Stimulated activated CD4-positive, alpha-beta T cell treated with anti-CD3 and anti-CD28 coated beads, Interleukin-15, amount 100 ng/mL, for 48 hours (primary cell): ENCODE data around the gene UBE2O.
A peak's percentile ranks its signal among the peaks of the same experiment; 100 is the strongest.

Experiments used
- DNase-seq, 2 donors: peaks; one replicate each; pipeline ENCODE4 v3.0.0-alpha.2; 2020; ENCODE audit warnings: low read depth in 2 of 2

Gene UBE2O

GRCh38 chr17:76452660-76453430, at the start of gene UBE2O:
Gene UBE2O, minus strand, starts transcription at chr17:76453152. Its CDS starts 11 bp downstream, at chr17:76453141.
- peak; percentile 82 to 90 for DNase-seq

DNA sequence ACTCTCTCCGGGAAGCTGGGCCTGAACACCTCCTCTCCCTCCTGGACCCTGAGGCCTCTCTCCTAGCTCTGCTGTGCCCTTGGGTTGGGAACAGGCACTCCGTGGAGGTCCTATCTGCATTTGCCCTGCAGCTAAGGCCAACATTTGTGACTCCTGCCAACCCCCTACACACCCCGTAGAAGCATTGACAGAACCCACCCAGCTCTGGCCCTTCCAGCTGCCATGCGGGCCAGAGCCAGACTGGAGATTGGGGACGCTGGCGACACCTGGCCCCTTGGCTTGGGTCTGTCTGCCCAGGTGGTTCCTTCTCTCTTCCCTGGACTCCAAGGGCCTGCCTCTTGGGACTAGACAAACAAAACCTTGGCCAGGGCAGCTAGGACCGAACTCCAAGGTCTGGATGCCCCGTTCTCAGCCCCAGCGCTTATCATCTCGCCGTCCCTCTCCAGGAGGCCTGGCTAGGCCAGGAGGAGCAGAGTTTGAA, 48.9 kb upstream of the UBE2O start:
- DNase-seq = no peak

DNA sequence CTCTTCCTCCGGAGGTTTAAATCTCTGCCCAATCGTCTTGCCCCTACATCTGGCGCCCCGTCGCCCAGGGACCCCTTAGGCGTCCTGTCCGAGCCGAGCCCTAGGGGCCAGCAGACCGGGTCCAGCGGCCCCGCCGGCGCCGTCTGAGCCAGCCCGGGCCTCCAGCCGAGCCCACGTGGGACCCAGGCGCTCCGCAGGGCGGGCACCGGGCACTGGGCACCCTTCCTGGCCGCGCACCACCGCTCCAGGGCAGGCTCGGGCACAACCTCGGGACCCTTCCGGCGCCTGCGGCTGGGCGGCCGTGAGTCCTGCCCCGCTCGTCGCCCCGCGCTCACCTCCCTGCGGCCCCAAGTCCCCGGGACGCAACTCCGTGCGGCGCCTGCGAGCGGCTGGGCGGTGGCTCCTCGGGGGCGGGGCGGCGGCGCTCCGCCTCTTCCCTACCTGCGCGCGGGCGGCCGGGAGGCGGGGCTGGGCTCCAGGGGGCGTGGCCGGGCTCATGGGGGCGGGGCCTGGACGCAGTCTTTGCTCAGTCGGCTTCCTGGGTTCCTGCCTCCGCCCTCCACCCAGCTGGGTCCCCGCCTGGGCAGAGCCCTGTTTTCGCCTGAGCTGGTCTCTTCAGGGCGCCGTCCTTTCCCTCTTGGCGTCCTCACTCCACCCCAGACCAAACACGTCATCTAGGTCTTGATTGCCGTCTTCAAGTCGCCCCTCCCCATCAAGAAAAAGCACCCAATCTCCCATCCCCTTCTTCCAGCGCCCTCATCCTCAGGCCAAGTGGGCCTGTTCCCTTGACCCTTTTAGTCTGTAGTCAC, 48.3 kb upstream of the UBE2O start, which contains the start of gene RHBDF2:
Gene RHBDF2 (minus strand): TSS at position 406 of the 809 bp plus-strand sequence. CDS start 19,899 bp downstream, outside the sequence.
- peak; percentile 86 to 95 for DNase-seq

- no peak for DNase-seq
These were observed 47.7 kb upstream of the UBE2O start for GRCh38 chr17:76500747-76501017.

DNA sequence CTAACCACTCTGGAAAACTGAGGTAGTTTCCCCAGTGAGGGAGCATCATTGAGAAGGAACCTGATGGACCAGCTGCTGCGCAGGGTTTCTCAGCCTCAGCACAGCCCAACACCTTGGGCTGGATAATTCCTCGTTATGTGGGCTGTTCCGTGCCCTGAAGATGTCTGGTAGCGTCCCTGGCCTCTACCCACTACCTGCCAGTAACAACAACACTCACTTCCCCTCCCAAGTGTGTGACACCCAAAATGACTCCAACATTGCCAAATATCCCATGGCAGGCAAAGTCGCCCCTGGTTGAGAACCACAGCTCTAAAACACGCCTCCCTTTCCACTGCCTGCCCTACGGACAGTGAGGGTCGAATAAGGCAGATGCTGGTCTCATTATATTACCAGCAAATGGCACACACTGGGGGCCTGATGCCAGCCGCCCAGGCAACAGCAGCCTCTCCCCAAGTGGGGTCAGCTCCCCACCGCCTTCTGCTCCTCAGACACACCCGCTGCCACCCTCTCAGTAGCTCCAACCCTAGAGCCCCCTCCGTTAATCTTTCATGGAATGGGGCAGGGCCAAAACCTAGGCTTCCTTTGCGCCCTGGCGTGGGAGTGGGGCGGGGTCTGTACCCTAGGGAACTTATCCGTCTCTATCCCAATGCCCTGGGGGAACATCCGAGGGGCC, 47.3 kb upstream of the UBE2O start:
- DNase-seq = no peak

GRCh38 chr17:76499267-76499667, 46.3 kb upstream of the UBE2O start:
- DNase-seq = no peak

GRCh38 chr17:76498876-76499251, 45.9 kb upstream of the UBE2O start:
- no peak for DNase-seq

GRCh38 chr17:76497979-76498875, 45.3 kb upstream of the UBE2O start:
- DNase-seq = no peak

DNA sequence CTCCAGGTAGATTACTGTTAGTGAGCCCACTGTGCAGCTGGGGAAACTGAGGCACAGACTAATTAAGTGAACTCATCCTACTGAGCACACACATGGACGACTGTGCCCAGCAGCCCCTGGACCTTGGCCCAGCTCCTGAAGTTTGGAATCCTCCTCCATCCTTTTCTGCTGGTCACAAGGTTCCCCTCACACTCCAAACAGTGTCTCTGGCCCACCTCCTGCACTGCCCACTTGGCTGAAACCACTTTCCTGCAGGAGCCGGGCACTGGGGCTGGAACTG, 44.7 kb upstream of the UBE2O start:
- DNase-seq = no peak

DNA sequence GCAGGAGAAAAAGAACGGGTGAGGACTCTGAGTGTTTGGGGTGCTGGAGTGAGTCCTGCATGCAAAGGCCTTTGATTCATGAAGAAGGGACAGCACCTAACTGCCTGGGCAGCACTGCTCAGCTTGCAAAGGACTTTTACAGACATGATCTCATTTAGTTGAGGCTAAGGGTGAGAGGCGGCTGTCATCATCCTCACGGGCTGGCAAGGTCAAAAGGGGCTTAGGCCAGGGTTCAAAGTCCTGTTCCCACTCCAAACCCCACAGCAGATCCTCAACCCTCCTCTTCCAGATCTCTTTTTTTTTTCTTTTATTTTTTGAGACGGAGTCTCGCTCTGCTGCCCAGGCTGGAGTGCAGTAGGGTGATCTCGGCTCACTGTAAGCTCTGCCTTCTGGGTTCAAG, 43.5 kb upstream of the UBE2O start:
- DNase-seq = no peak

GRCh38 chr17:76495663-76496400, 42.9 kb upstream of the UBE2O start:
- no peak for DNase-seq

DNA sequence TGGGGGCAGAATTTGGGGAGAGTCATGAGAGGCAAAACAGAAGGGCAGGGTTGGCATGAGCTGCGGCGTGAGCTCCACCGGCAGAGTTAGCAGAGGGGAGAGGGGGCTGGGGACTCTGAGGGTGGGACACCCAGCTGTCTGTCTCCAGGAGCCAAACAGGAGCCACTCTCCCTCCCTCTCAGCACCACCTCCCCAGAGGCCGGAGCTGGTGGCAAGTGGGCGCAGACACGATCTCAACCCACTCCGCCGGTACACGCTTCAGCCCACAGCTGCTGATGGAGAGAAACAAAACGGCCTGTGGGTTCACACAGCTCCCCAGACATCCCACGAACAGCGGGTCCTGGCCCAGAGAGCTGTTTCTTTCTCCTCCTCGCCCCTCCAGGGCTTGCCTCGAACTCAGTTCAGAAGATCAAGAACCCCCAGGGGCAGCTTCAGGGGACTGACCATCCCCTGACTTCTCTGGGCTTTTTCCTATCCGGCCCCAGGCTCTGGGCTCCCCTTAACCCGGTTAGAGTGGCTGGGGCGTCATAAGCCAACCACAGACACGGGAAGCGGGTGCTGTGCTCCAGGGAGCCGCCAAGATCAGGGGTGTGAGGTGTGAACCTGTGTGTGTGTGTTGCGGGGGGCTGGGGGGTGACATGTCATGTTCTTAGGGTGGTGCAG, 40.7 kb upstream of the UBE2O start:
- no peak for DNase-seq

DNA sequence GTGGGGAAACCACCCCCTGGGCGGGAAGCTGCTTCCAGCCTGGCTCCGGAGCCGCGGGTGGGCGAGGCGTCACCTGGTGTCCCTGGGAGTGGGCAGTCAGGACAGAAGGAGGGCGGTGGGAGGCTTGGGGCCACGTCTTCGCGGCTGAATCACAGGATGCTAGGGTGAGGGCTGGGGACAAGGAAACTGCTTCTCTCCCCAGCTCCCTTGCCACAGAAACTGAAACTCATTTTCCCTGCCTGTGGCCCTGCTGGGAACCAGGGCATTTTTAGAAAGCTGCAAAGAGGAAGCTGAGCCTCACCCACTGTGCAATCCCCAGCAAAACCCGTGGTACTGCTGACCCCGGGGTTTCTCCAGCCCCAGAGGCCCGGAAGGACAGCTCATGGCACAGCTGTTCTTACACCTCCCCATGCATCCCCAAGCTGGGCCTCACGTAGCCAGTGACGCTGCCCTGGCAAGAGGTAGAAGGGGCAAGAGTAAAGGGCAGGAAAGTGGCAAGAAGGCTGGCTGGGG, 40.1 kb upstream of the UBE2O start:
- peak; percentile 22 to 45 for DNase-seq

GRCh38 chr17:76492123-76492988, 39.4 kb upstream of the UBE2O start:
- DNase-seq = no peak

- DNase-seq = no peak
These were observed 38.5 kb upstream of the UBE2O start for GRCh38 chr17:76491271-76492122.

GRCh38 chr17:76490112-76490710, 37.3 kb upstream of the UBE2O start:
- no peak for DNase-seq

- no peak for DNase-seq
These were observed 34.7 kb upstream of the UBE2O start for GRCh38 chr17:76487451-76488192.
